NCI-H2196 treated with DMSO at 0.1 percent for 48 hours (cell line): Measurements from ENCODE around the gene FMO4.
"Not testable (repeated sequence)": the region's sequence is repeated elsewhere in the genome, so short reads cannot be mapped to it uniquely, and the experiment has no call there.

Experiments used
- DNase-seq: peaks from one replicate; lab custom pipeline; 2025; ENCODE audit not compliant: unreplicated experiment; lab: John Stamatoyannopoulos, UW

Gene FMO4

DNA sequence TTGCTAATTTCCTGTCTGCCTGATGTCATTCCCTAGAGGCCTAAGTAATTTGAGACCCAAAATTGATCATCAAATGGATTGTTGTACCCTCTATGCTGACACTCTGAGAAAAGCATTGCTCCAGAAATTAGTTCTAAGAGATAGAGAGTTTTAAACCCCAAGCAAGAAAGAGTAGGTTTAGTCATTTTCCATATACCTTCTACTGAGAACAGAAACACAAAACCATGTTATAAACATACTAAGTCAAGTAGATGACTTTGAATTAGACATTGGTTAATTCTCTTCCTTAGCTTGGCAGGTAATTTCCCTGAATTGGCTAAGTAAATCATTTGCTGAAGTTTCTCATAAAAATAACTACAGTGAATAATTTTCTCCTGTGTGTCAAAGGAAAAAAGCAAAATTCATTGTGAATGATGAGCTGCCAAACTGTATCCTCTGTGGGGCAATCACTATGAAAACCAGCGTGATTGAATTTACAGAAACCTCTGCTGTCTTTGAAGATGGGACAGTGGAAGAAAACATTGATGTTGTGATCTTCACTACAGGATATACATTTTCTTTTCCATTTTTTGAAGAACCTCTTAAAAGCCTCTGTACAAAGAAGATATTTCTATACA is 20.1 kb downstream of the FMO4 start:
- DNase-seq: no peak

DNA sequence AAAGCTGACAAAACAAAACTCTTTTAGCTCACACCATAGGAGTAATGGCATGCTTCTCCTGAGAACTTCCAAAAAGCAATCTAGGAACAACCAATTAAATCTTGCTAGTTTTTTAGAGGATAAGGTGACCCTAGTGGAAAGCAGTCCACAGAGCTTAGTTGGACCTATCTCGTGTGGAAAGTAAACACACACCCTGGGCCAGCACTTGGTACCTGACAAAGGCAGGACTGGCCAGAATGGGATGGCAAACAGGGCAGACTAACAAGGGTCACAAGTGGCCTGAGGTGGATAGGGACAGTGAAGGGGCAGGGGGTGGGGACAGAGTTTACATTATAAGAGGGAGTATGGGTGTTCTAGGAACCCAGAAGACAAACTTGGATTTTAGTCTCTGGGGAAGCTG is 22.0 kb downstream of the FMO4 start:
- no peak for DNase-seq

DNA sequence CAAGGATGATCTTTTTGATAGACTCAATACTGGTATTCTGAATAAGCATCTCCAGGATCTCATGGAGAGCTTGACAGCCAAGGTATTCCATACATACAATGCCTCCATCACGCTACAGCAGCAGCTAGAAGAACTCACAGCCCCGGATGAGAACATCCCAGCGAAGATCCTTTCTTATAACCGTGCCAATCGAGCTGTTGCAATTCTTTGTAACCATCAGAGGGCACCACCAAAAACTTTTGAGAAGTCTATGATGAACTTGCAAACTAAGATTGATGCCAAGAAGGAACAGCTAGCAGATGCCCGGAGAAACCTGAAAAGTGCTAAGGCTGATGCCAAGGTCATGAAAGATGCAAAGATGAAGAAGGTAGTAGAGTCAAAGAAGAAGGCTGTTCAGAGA is 25.4 kb downstream of the FMO4 start:
- not testable (repeated sequence) for DNase-seq

DNA sequence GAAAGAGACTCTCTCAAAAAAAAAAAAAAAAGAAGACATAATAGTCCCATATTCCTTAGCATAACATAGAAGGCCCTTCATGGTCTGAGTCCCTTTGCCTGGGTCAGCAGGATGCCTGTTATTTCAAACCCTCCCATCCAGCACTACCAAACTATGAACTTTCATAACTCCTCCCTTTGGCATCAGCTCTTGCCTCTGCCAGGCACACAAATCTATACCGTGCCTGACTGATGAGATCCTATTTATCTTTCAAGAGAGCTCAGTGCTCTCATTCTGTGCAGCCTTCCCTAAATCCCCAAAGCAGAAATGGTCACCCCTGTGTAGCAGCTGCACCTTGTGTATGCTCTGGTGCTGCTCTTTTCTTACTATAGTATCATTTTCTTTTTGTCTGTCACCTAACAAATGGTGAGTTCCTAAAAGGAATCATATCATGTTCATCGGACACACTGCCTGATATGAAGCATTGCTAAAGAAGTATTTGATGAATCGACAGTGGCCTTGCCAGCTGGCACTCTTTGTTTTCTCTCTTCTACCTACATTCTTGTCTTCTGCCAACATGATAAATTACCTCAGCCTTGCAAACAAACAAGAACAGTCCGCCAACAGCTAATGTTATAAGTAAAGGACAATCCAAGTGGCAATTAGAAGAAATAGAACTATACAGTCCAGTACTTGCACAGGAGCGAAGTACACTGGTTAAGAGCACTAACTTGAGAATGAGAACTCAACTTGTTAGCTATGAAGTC is 29.9 kb downstream of the FMO4 start:
- no peak for DNase-seq

DNA sequence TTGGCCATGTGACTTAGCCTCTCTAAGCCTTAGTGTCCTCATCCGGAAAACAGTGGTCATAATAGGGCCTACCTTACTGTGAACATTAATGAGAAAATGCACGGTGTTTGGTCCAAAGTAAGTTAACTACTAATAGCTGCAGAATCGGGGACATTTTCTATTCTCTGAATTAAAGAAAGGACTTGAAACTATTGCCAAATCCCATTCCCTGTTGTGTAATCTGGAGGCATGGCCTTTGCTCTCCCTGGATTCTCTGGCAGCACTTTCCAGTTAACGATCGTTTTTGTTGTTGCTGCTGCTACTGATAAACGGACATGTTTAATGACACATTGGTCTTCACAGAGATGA is 30.5 kb downstream of the FMO4 start:
- DNase-seq: no peak

DNA sequence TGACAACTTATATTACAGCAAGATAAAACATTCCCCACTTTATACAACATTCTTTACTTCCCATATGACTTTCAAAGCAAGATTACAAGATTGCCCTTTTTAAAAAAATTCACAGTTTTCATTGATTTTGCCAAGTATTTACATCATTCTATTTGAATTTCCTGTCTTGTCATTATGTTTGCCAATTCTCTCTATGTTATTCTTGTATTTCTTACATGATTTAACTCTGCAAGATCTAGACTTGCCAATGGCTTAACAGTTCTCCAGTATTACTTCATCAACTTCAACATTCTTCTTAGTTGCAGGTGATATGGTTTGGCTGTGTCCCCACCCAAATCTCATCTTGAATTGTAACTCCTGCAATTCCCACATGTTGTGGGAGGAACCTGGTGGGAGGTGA is 31.6 kb downstream of the FMO4 start:
- DNase-seq: no peak

DNA sequence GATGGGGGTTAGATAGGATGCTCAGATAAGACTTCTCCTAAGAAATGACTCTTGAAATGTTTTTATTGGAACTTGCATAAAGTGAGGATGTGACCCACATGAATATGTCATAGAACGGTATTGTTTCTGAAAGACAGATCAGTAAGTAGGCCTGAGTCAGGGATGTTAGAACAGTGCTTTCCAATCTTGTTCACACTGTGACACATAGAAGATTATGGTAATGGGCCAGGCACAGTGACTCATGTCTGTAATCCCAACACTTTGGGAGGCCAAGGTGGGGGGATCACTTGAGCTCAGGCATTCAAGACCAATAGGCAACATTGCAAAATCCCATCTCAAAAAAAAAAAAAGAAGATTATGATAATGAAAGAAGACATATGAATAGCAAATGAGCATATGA is 32.9 kb downstream of the FMO4 start:
- no peak for DNase-seq

DNA sequence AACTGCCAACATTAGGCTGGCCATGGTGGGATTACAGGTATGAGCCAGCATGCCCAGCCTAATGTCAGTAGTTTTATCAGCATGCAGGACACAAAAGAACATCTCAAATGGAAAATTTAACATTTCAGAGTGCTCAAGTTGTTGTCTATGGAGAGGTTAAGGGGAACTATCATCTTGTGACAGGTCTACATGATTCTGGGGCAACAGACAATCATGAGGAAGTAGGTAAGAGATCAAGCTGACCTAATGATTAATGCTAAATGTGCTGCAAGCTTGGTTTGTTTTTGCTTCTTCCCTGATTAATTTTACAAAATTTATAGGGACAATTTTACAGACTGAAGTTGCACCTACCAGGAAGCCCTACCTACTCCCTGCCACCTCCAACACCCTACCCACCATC is 36.6 kb downstream of the FMO4 start:
- DNase-seq: no peak

DNA sequence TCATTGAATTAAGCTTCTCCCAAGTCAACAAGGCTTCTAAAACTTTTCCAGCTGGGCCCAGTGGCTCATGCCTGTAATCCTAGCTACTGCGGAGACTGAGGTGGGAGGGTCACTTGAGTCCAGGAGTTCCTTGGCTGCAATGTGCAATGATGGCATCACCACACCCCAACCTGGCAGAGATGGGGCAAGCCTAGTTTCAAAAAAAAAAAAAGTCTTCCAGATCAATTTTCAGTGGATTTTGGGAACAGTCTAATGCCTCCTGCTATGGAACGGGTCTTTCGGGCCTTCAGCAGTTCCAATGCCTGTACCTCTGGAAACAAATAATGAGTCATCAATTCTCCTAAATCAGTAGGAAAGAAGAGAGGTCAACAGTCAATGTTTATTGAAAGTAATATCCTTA is 38.0 kb downstream of the FMO4 start:
- DNase-seq: no peak

DNA sequence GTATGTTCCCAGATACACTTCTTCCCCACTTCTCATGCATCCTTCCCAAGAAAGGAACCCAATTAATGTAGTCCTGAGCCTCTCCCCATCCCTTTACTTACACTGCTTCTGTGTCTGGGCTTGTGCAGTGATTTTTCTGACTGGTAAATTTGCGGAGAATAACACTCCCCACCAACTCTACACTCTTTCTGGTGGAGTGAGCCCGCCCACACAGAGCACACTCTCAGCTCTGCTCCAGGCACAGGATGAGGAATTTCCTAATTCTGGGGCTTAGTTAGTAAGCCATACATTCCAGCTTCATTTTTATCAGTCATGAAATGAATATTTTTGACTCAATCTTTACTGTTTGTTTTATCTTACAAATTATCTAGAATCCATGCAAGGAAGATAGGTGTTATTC is 38.6 kb downstream of the FMO4 start:
- DNase-seq: no peak

DNA sequence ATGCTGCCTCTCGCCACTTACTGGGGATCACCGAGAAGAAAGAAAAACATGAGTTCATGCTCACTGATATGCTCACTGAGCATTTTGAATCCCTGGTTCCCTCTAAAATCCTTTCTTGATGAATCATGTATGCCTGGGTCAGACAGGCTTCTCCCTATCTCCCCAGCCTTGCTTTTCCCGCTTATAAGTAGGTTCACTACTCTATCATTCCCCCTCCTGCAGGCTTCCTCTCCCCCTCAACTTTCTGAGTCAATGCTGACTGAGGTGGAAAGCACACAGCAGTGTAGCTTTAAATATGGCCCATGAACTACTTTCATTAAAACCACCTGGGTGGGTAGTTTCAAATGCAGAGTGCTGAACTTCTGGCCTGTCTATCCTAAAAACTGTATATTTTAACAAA is 41.7 kb downstream of the FMO4 start:
- DNase-seq: no peak

DNA sequence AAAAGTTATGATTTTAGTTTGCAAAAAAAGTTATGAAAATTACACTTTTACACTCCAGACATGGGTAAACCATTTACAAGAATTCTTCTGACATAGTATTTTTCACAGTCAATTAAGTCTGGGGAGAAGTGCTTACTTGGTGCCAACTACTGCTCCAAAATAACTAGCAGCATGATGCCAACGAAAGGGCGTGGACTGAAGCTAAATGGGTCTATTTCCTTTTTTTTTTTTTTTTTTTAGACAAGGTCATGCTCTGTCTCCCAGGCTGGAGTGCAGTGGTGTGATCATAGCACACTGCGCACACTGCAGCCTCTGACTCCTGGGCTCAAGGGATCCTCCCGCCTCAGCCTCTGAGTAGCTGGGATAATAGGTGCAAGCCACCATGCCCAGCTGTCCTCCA is 43.2 kb downstream of the FMO4 start:
- no peak for DNase-seq

DNA sequence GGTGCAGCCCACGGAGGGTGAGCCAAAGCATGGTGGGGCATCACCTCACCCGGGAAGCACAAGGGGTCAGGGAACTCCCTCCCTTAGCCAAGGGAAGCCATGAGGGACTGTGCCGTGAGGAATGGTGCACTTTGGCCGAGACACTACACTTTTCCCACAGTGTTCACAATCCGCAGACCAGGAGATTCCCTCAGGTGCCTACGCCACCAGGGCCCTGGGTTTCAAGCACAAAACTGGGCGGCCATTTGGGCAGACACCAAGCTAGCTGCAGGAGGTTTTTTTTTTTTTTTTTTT is 45.3 kb downstream of the FMO4 start:
- not testable (repeated sequence) for DNase-seq

DNA sequence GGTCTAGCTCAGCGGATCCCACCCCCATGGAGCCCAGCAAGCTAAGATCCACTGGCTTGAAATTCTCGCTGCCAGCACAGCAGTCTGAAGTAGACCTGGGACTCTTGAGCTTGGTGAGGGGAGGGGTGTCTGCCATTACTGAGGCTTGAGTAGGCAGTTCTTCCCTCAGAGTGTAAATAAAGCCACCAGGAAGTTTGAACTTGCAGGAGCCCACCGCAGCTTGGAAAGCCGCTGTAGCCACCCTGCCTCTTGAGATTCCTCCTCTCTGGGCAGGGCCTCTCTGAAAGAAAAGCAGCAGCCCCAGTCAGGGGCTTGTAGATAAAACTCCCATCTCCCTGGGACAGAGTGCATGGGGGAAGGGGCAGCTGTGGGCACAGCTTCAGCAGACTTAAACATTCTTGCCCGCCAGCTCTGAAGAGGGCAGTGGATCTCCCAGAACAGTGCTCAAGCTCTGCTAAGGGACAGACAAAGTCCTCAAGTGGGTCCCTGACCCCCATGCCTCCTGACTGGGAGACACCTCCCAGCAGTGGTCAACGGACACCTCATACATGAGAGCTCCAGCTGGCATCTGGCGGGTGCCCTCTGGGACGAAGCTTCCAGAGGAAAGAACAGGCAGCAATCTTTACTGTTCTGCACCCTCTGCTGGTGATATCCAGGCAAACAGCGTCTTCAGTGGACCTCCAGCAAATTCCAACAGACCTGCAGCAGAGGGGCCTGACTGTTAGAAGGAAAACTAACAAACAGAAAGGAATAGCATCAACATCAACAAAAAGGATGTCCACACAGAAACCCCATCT is 45.9 kb downstream of the FMO4 start:
- not testable (repeated sequence) for DNase-seq

DNA sequence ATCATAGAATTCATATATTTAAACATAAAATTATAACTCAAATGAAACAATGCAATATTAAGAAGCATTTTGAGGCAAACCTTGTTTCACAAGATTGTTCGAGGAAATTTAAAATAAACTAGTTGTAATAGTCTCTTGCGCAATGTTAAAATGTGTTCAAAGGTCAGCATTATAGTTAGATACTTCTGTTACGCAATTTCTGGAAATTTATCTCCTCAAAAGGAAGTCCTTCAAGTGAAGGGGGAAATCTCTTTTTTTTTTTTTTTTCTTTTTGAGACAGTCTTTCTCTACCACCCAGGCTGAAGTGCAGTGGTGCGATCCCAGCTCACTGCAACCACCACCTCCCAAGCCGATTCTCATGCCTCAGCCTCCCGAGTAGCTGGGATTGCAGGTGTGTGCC is 52.1 kb downstream of the FMO4 start:
- DNase-seq: no peak

DNA sequence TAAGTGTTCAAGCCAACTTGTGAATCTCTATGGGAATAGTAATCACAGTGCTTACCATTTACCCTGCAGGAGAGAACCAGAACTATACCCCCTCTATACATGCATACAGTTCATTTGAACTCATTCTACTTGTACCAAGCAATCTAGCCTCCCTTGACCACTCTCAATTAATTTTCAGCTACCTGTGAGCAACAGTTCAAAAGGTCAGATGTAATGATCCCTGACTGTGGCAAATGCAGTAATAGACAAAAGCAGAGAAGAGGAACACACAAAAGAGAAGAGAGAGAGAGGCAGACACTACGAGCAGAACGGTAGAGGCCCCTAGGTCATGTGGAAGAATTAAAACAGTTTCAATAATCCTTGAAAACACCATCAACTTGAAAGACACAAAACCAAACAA is 52.8 kb downstream of the FMO4 start:
- no peak for DNase-seq

DNA sequence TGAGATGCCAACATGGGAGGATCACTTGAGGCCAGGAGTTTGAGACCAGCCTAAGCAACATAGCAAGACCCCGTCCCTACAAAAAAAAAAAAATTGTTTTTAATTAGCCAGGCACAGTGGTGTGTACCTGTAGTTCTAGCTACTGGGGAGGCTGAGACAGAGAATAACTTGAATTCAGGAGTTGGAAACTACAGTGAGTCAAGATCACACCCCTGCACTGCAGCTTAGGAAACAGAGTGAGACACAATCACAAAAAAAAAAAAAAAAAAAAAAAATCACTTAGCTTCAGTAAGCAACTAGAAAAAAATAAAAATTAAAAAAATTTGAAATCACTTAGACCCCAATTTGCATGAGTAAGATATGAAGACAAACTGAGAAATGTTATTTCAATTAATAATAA is 53.5 kb downstream of the FMO4 start:
- DNase-seq: no peak

DNA sequence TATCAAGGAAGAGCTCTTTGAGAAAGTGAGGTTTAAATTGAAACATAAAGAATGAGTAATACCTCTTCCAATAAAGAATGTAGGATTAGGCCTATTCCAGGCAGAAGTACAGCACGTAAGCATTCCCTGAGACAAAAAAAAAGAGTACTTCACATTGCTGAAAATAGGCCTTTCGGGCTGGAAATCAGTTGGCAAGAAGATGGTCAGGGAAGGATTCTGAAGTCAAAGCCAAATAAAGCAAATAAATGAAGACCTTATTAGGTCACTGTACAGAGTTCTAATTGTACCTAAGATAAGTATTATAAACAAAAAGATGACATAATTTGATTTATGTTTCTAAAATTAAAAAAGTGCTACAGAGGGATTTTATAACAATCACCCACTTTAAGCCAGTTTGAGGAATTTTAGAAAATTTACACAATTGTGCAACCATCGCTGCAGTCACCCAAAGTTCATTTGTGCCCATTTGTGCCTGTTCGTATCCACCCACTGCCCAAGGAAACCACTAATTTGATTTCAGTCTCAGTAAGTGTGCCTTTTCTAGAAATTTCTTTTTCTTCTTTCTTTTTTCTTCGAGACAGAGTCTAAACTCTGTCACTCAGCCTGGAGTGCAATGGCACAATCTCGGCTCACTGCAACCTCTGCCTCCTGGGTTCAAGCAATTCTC is 58.6 kb downstream of the FMO4 start:
- no peak for DNase-seq

DNA sequence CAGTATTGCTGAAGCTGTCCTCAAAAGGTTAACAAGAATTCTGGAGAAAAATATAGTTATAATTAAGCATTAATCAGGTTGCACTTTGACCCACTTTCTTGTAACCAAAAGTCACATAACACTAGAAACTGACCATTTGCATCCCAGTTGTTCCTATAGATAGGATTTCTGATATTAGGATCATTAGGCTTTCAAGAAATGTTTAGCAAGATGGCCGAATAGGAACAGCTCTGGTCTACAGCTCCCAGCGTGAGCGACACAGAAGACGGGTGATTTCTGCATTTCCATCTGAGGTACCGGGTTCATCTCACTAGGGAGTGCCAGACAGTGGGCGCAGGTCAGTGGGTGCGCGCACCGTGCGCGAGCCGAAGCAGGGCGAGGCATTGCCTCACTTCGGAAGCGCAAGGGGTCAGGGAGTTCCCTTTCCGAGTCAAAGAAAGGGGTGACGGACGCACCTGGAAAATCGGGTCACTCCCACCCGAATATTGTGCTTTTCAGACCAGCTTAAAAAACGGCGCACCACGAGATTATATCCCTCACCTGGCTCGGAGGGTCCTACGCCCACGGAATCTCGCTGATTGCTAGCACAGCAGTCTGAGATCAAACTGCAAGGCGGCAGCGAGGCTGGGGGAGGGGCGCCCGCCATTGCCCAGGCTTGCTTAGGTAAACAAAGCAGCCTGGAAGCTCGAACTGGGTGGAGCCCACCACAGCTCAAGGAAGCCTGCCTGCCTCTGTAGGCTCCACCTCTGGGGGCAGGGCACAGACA is 59.6 kb downstream of the FMO4 start:
- not testable (repeated sequence) for DNase-seq

DNA sequence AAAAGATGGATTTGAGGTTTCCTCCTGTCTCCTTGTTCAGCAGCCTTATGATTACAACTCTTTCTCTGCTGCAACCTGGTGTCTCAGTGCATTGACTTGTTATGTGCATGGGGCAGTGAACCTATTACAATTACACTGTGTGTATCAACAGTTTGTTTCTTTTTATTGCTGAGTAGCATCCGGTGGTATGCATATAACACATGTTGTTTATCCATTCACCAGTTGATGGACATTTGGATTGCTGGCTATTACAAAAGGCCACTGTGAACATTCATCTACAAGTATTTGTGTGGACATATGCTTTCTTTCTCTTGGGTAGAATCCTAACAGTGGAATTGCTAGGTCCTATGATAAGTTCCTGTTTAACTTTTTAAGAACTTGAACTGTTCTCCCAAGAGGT is 65.9 kb downstream of the FMO4 start:
- no peak for DNase-seq

DNA sequence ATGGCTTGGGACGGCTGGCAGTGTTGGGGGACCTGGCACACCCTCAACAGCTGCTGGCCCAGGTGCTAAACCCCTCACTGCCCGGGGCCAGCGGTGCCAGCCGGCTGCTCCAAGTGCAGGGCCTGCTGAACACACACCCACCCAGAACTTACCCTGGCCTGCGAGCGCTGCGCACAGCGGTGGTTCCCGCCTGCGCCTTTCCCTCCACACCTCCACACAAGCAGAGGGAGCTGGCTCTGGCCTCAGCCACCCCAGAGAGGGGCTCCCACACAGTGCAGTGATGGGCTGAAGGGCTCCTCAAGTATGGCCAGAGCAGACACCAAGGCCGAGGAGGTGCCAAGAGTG is 67.9 kb downstream of the FMO4 start:
- DNase-seq: no peak
